ENCODE results near the gene THOP1.

DNA sequence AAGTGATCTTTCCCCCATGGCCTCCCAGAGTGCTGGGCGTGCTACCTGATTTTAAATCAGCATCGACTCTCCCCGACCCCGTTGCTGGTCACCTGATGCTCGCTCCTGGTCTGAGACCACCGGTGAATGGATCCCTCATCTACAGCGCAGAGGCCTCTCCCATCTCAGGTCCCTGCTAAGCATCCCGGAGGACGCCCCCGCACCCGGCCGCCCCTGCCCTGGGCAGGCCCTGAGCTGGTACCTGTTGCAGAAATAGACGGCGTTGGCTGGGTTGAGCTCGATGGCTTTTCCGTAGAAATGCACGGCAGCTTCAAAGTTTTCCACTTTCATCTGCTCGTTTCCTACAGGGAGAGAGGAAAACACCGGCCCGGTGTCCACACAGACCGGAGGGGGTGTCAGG is 20.4 kb upstream of the THOP1 start:
- TF ChIP-seq, protein P1, sequence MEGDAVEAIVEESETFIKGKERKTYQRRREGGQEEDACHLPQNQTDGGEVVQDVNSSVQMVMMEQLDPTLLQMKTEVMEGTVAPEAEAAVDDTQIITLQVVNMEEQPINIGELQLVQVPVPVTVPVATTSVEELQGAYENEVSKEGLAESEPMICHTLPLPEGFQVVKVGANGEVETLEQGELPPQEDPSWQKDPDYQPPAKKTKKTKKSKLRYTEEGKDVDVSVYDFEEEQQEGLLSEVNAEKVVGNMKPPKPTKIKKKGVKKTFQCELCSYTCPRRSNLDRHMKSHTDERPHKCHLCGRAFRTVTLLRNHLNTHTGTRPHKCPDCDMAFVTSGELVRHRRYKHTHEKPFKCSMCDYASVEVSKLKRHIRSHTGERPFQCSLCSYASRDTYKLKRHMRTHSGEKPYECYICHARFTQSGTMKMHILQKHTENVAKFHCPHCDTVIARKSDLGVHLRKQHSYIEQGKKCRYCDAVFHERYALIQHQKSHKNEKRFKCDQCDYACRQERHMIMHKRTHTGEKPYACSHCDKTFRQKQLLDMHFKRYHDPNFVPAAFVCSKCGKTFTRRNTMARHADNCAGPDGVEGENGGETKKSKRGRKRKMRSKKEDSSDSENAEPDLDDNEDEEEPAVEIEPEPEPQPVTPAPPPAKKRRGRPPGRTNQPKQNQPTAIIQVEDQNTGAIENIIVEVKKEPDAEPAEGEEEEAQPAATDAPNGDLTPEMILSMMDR (IDR thresholded peaks at IDR 0.05; ENCODE audit: low read depth, low read length): no peak
- TF ChIP-seq POLR2A (IDR thresholded peaks at IDR 0.05; ENCODE audit: extremely low read depth, insufficient read length): no peak
- TF ChIP-seq, protein P2, sequence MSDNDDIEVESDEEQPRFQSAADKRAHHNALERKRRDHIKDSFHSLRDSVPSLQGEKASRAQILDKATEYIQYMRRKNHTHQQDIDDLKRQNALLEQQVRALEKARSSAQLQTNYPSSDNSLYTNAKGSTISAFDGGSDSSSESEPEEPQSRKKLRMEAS (IDR thresholded peaks at IDR 0.05; ENCODE audit: low read depth, low read length): no peak

Measured in NB4 (cell line).